ENCODE measurements around the gene PLEK2. TPM values are rescaled to one million over a fixed set of nuclear protein-coding genes. Genes with fewer than 3 reads are reported as not detected.

PLEK2 gene
- total and polyA plus RNA-seq, 2 of the 13 experiments (the other 11 are each of a cell fraction or from before 2014, with no cell fraction given): 0.26 to 1.5 TPM

Small RNA genes within 50 kb of the gene (microRNA-seq; reads per million reads assigned to microRNA genes)
- gene MIR5694: not detected

Small RNA genes within 50 kb of the gene (small RNA-seq; reads per million reads assigned to genes)
- 0 reads per million in 3 experiments for gene MIR5694 (ENCODE audit: insufficient read depth in 2 of 3, insufficient read length in 3 of 3, low read depth in 2 of 3, low replicate concordance in 1 of 3)
- gene RF00019 (ENCODE audit: insufficient read depth in 2 of 3, insufficient read length in 3 of 3, low read depth in 2 of 3, low replicate concordance in 1 of 3): 0 reads per million in 3 experiments

Other genes starting within 250 kb of the PLEK2 start
- gene GARIN2, start 222.7 kb downstream of the PLEK2 start, total RNA-seq (2016; rRNA removed; fragmentation: Illumina TruSeq; extraction: Trizol): 0.18 TPM in 1 of 2 replicates, not detected in the other
- not detected in 2 replicates for gene GARIN2, start 222.7 kb downstream of the PLEK2 start, polyA plus RNA-seq (2011; rRNA removed)
- 20.0 and 30.6 TPM in 2 replicates for gene PALS1, start 170.7 kb downstream of the PLEK2 start, total RNA-seq (2016; rRNA removed; fragmentation: Illumina TruSeq; extraction: Trizol)
- 8.0 and 8.8 TPM in 2 replicates for gene PALS1, start 170.7 kb downstream of the PLEK2 start, polyA plus RNA-seq (2011; rRNA removed)
- 53.9 and 70.9 TPM in 2 replicates for gene ATP6V1D, start 52.4 kb downstream of the PLEK2 start, total RNA-seq (2016; rRNA removed; fragmentation: Illumina TruSeq; extraction: Trizol)
- gene ATP6V1D, start 52.4 kb downstream of the PLEK2 start, polyA plus RNA-seq (2011; rRNA removed): 13.8 and 16.8 TPM in 2 replicates
- 246 and 389 TPM in 2 replicates for gene EIF2S1, start 51.8 kb downstream of the PLEK2 start, total RNA-seq (2016; rRNA removed; fragmentation: Illumina TruSeq; extraction: Trizol)
- 40.7 and 49.1 TPM in 2 replicates for gene EIF2S1, start 51.8 kb downstream of the PLEK2 start, polyA plus RNA-seq (2011; rRNA removed)
- 0.93 and 1.1 TPM in 2 replicates for gene TMEM229B, start 76.6 kb upstream of the PLEK2 start, total RNA-seq (2016; rRNA removed; fragmentation: Illumina TruSeq; extraction: Trizol)
- gene TMEM229B, start 76.6 kb upstream of the PLEK2 start, polyA plus RNA-seq (2011; rRNA removed): 0.69 and 1.6 TPM in 2 replicates
- gene PLEKHH1, start 121.1 kb upstream of the PLEK2 start, total RNA-seq (2016; rRNA removed; fragmentation: Illumina TruSeq; extraction: Trizol): 4.8 and 8.6 TPM in 2 replicates
- 15.4 and 15.8 TPM in 2 replicates for gene PLEKHH1, start 121.1 kb upstream of the PLEK2 start, polyA plus RNA-seq (2011; rRNA removed)
- 18.7 and 30.0 TPM in 2 replicates for gene PIGH, start 188.1 kb upstream of the PLEK2 start, total RNA-seq (2016; rRNA removed; fragmentation: Illumina TruSeq; extraction: Trizol)
- 43.5 and 53.6 TPM in 2 replicates for gene PIGH, start 188.1 kb upstream of the PLEK2 start, polyA plus RNA-seq (2011; rRNA removed)
- gene ARG2, start 207.8 kb upstream of the PLEK2 start, total RNA-seq (2016; rRNA removed; fragmentation: Illumina TruSeq; extraction: Trizol): 37.5 and 59.7 TPM in 2 replicates
- gene ARG2, start 207.8 kb upstream of the PLEK2 start, polyA plus RNA-seq (2011; rRNA removed): 71.2 and 73.6 TPM in 2 replicates